GM23248 (cell line): Measurements from ENCODE around the gene CLEC4G. TPM values are rescaled to one million over a fixed set of nuclear protein-coding genes. Genes with fewer than 3 reads are reported as not detected.

Experiments used
- DNase-seq: peaks from one replicate; pipeline ENCODE4 v3.0.0-alpha.2; 2015
- H2AFZ ChIP-seq: fragments of 200-600 bp; sonication (generic); 2 replicates; pipeline ENCODE4 v1.6.1; 2016; ENCODE audit warnings: antibody characterized with exemption
- H3F3A ChIP-seq: fragments of 200-600 bp; sonication (generic); 2 replicates; pipeline ENCODE4 v1.6.1; 2016; ENCODE audit warnings: mild to moderate bottlenecking, antibody characterized with exemption, mixed run types; ENCODE audit not compliant: insufficient read depth
- H3K27ac ChIP-seq: fragments of 200-600 bp; sonication (generic); 2 replicates; pipeline ENCODE4 v1.5.1; 2016; ENCODE audit warnings: mild to moderate bottlenecking
- H3K27me3 ChIP-seq: fragments of 200-600 bp; sonication (generic); replicated peaks from 2 replicates; pipeline ENCODE4 v1.6.1; 2016; ENCODE audit warnings: mild to moderate bottlenecking; ENCODE audit not compliant: insufficient read depth
- H3K36me3 ChIP-seq: fragments of 200-600 bp; sonication (generic); 2 replicates; pipeline ENCODE4 v1.6.1; 2016; ENCODE audit warnings: low read depth, mild to moderate bottlenecking
- H3K4me1 ChIP-seq: fragments of 200-600 bp; sonication (generic); 2 replicates; pipeline ENCODE4 v1.6.1; 2016; ENCODE audit warnings: mild to moderate bottlenecking; ENCODE audit not compliant: insufficient read depth
- H3K4me2 ChIP-seq: fragments of 200-600 bp; sonication (generic); one replicate; pipeline ENCODE4 v1.6.1; 2016; ENCODE audit warnings: mild to moderate bottlenecking; ENCODE audit not compliant: unreplicated experiment
- H3K4me3 ChIP-seq: fragments of 200-600 bp; sonication (generic); 2 replicates; pipeline ENCODE4 v1.5.1; 2016; ENCODE audit warnings: mild to moderate bottlenecking
- H3K79me2 ChIP-seq: fragments of 200-600 bp; sonication (generic); 2 replicates; pipeline ENCODE4 v1.6.1; 2016; ENCODE audit warnings: mild to moderate bottlenecking; ENCODE audit not compliant: insufficient read depth
- H3K9ac ChIP-seq: fragments of 200-600 bp; sonication (generic); 2 replicates; pipeline ENCODE4 v1.6.1; 2016; ENCODE audit warnings: mild to moderate bottlenecking
- H3K9me2 ChIP-seq: fragments of 200-600 bp; sonication (generic); 2 replicates; pipeline ENCODE4 v1.6.1; 2016; ENCODE audit warnings: mixed run types, mild to moderate bottlenecking, moderate library complexity; ENCODE audit not compliant: insufficient read depth
- H3K9me3 ChIP-seq: fragments of 200-600 bp; sonication (generic); one replicate; pipeline ENCODE4 v1.6.1; 2017; ENCODE audit warnings: low read depth
- H4K20me1 ChIP-seq: fragments of 200-600 bp; sonication (generic); 2 replicates; pipeline ENCODE4 v1.6.0; 2016; ENCODE audit not compliant: insufficient read depth
- EZH2 ChIP-seq: fragments of 200-600 bp; sonication (generic); IDR thresholded peaks from 2 replicates; pipeline ENCODE4 v1.6.1; 2018; ENCODE audit warnings: antibody characterized with exemption, mild to moderate bottlenecking; ENCODE audit not compliant: insufficient read depth, poor library complexity, severe bottlenecking
- EZH2phosphoT487 ChIP-seq: fragments of 200-600 bp; sonication (generic); IDR thresholded peaks from 2 replicates; pipeline ENCODE4 v1.6.1; 2018; ENCODE audit warnings: antibody characterized with exemption, moderate library complexity, mild to moderate bottlenecking, low read depth; ENCODE audit not compliant: insufficient read depth
- WGBS, 2 experiments: methylation state at CpG; one replicate each; pipeline ENCODE4 v1.1.6; 2015 to 2017; ENCODE audit warnings: low lambda C conversion rate in 2 of 2, low coverage in 1 of 2; ENCODE audit errors: missing lambda C conversion rate in 2 of 2; 5-methylcytosine and 5-hydroxymethylcytosine counted together
- in situ Hi-C: fragments of 300-500 bp; cut with MboI; formaldehyde crosslinking; loops from 2 replicates; pipeline ENCODE4 v1.15.0; 2020
- polyA plus RNA-seq: library from polyadenylated mRNA; unstranded; fragments of >200 nt; fragmentation: Nextera tagmentation; extraction: Ambion mirVana; gene quantifications from 2 replicates; pipeline ENCODE4 v1.2.1, GENCODE V29; 2016
- total RNA-seq: library from RNA; depleted of rRNA; stranded (reverse); fragments of >200 nt; shearing (Covaris generic); gene quantifications from 2 replicates; pipeline ENCODE4 v1.2.3, GENCODE V29; 2014; rRNA removed

The CLEC4G gene
- total RNA-seq (not detected in 2 replicates), polyA plus RNA-seq (not detected in 2 replicates)

GRCh38 chr19:7732045-7732444 lies at the start of gene CLEC4G:
Gene CLEC4G (minus strand): TSS chr19:7732110. CDS start chr19:7732102, 8 bp downstream.
- peaks cover 63% of the 10 kb centered on the region for H3K27me3 ChIP-seq
- TF ChIP-seq EZH2, result no peak
- no peak for TF ChIP-seq EZH2phosphoT487
- no peaks in the 10 kb centered on the region for H3K9me2 ChIP-seq
- no peaks in the 10 kb centered on the region for H3K36me3 ChIP-seq
- H3K4me1 ChIP-seq, result no peaks in the 10 kb centered on the region
- no peaks in the 10 kb centered on the region for H3K79me2 ChIP-seq
- H3K4me2 ChIP-seq, result no peak within 1 kb of the TSS
- no peak for DNase-seq
- no peak within 1 kb of the TSS for H3K4me3 ChIP-seq
- no peaks in the 10 kb centered on the region for H3K9me3 ChIP-seq
- no peak within 1 kb of the TSS for H3K27ac ChIP-seq
- 13 to 18% methylated on average over 8 to 9 of the region's 9 CpGs for WGBS, 2 experiments
- H3F3A ChIP-seq, result no peaks in the 10 kb centered on the region
- no peak within 1 kb of the TSS for H2AFZ ChIP-seq
- no peak within 1 kb of the TSS for H3K9ac ChIP-seq
- in situ Hi-C loops, result no loop called here
- H4K20me1 ChIP-seq, result no peaks in the 10 kb centered on the region

GRCh38 chr19:7781157-7781556 lies 49.2 kb upstream of the CLEC4G start:
- Histone ChIP-seq H3K9me2 (no peaks in the 10 kb centered on the region), H3K36me3 (no peaks in the 10 kb centered on the region), H4K20me1 (no peaks in the 10 kb centered on the region), H3K4me2 (no peak overlapping the region), H3K9ac (no peak overlapping the region), H3K9me3 (no peaks in the 10 kb centered on the region), H3K27me3 (peaks cover 64% of the 10 kb centered on the region), H2AFZ (no peak overlapping the region), H3K27ac (no peak overlapping the region), H3K4me1 (no peaks in the 10 kb centered on the region), H3K79me2 (no peaks in the 10 kb centered on the region), H3K4me3 (no peak overlapping the region), H3F3A (no peaks in the 10 kb centered on the region)
- in situ Hi-C loops, result no loop called here
- no peak for TF ChIP-seq EZH2phosphoT487
- TF ChIP-seq EZH2, result no peak
- DNase-seq, result no peak
- 44 to 49% methylated on average over 11 to 12 of the region's 12 CpGs for WGBS, 2 experiments

GRCh38 chr19:7779631-7780486 lies 47.9 kb upstream of the CLEC4G start:
- H3K4me1 ChIP-seq, result no peaks in the 10 kb centered on the region
- H3K36me3 ChIP-seq, result no peaks in the 10 kb centered on the region
- no peak overlapping the region for H2AFZ ChIP-seq
- in situ Hi-C loops, result no loop called here
- H3K4me2 ChIP-seq, result no peak overlapping the region
- no peak overlapping the region for H3K9ac ChIP-seq
- H3K79me2 ChIP-seq, result no peaks in the 10 kb centered on the region
- no peak for DNase-seq
- H3F3A ChIP-seq, result no peaks in the 10 kb centered on the region
- 35 to 38% methylated on average over 26 of the region's 26 CpGs for WGBS, 2 experiments
- H3K9me3 ChIP-seq, result no peaks in the 10 kb centered on the region
- H3K27ac ChIP-seq, result no peak overlapping the region
- H3K4me3 ChIP-seq, result no peak overlapping the region
- peaks cover 70% of the 10 kb centered on the region for H3K27me3 ChIP-seq
- no peaks in the 10 kb centered on the region for H4K20me1 ChIP-seq
- no peaks in the 10 kb centered on the region for H3K9me2 ChIP-seq
- TF ChIP-seq EZH2 (no peak), EZH2phosphoT487 (no peak)

- H3K4me1 ChIP-seq, result no peaks in the 10 kb centered on the region
- peaks cover 67% of the 10 kb centered on the region for H3K27me3 ChIP-seq
- H3K9me3 ChIP-seq, result no peaks in the 10 kb centered on the region
- H3K79me2 ChIP-seq, result no peaks in the 10 kb centered on the region
- in situ Hi-C loops, result no loop called here
- no peaks in the 10 kb centered on the region for H4K20me1 ChIP-seq
- 36 to 42% methylated on average over 5 of the region's 5 CpGs for WGBS, 2 experiments
- H2AFZ ChIP-seq, result no peak overlapping the region
- no peak for DNase-seq
- no peaks in the 10 kb centered on the region for H3K36me3 ChIP-seq
- no peak overlapping the region for H3K9ac ChIP-seq
- H3K4me2 ChIP-seq, result no peak overlapping the region
- no peak overlapping the region for H3K4me3 ChIP-seq
- no peaks in the 10 kb centered on the region for H3F3A ChIP-seq
- H3K27ac ChIP-seq, result no peak overlapping the region
- H3K9me2 ChIP-seq, result no peaks in the 10 kb centered on the region
- no peak for TF ChIP-seq EZH2
- TF ChIP-seq EZH2phosphoT487, result no peak
Measured at GRCh38 chr19:7778081-7778480, 46.2 kb upstream of the CLEC4G start.
